ENCODE results near the gene PNPLA7.
"Not testable (repeated sequence)": the region's sequence is repeated elsewhere in the genome, so short reads cannot be mapped to it uniquely, and the experiment has no call there.

PNPLA7 gene

DNA sequence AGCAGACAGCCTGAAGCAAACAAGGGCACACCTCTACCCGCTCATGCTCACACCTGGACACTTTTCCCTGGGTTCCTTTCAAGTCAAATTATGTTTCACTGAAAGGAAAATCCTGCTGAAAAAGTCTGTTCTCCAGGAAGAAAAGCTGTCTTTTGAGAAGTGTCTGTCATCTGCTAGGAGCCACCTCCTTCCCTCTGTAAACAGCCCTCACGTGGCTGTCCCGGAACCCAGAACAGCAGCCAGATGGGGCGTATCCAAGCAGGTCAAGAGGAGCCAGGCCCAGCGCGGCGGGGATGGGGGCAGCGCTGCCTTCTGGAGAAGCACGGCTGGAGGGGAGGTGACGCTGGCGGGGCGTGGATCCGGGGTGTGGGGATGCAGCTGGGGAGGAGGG lies at the start of gene PNPLA7:
PNPLA7 (minus strand) TSS at position 172 of the 391 bp plus-strand sequence. CDS start 205 bp downstream, outside the sequence.
- DNase-seq (ENCODE audit: low spot score), result peak; percentile 89

DNA sequence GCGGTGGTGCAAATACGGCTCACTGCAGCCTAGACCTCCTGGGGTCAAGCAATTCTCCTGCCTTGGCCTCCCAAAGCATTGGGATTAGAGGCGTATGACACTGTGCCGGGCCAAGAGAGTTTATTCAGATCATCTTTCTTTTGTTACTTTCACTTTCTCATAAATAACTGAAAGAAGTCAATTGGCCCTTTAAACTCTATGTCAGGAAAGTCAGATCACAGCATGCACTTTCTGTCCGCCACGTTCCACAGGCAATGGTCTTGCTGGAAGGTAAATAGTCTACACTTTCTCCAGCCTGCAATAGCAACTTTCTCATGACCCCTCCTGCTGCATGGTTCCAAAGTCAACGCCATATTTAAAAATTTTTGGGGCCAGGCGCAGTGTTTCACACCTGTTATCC lies 48.7 kb upstream of the PNPLA7 start:
- DNase-seq (ENCODE audit: low spot score), result no peak

DNA sequence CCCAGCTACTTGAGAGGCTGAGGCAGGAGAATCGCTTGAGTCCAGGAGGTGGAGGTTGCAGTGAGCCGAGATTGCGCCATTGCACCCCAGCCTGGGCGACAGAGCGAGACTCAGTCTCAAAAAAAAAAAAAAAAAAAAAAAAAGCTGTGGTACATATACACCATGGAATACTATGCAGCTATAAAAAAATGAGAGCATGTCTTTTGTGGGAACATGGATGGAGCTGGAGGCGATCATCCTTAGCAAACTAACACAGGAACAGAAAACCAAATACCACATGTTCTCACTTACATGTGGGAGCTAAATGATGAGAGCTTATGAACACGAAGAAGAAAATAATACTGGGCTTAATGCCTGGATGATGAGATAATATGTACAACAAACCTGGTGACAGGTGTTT lies 46.4 kb upstream of the PNPLA7 start:
- not testable (repeated sequence) for DNase-seq (ENCODE audit: low spot score)

GRCh38 chr9:137593176-137593575 lies 43.0 kb upstream of the PNPLA7 start:
- no peak for DNase-seq (ENCODE audit: low spot score)

GRCh38 chr9:137592767-137593166 lies 42.6 kb upstream of the PNPLA7 start:
- no peak for DNase-seq (ENCODE audit: low spot score)

DNA sequence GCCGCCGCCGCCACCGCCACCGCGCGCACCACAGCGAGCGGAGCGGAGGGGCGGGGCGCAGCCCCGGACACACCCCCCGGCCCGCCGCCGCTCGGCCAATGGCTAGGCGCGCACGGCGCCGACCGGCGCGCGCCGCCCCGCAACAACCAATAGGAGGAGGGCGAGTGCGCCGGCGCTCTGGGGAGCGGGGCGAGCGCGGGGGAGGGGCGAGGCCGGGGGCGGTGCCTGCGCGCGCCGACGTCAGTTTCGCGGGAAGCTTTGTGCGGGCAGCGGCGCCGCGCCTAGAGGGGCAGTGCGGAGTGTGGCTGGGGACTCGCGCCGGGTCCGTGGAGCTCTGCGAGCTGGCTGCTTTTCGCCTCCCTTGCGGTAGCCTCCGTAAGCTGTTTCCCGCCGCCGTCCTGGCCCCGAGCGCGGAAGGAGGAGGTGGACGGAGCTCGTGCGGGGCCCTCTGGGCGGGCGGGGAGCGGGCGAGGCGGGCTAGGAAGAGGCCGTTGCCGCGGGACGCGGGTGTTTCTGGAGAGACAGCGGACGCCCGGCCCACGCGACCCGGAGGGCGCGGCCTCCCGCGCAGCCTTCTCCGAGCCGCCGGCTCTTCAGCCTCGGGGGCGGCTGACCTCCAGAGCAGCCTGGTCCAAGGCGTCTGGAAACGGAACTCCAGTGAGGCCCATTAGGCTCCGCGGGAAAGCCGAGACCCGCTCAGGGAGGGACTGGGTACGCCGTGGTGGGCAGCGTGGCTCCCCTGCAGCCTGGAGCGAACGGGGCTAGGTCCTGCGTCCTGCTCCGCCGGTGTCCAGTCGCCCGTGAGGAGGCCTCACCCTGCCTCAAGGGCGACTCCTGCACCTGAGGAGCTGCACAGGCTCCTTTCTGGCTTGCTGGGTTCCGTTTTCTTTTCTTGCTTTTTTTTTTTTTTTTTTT lies 40.5 kb upstream of the PNPLA7 start, which contains the start of gene ZMYND19:
ZMYND19 (minus strand) TSS at position 44 of the 915 bp plus-strand sequence. CDS start 249 bp downstream, outside the sequence.
- peak; percentile 100 for DNase-seq (ENCODE audit: low spot score)

GRCh38 chr9:137590123-137590468 lies 39.9 kb upstream of the PNPLA7 start:
- peak; percentile 34 for DNase-seq (ENCODE audit: low spot score)

GRCh38 chr9:137589441-137590122 lies 39.4 kb upstream of the PNPLA7 start:
- peak; percentile 56 for DNase-seq (ENCODE audit: low spot score)

GRCh38 chr9:137588891-137589290 lies 38.7 kb upstream of the PNPLA7 start:
- no peak for DNase-seq (ENCODE audit: low spot score)

GRCh38 chr9:137588311-137588710 lies 38.1 kb upstream of the PNPLA7 start:
- DNase-seq (ENCODE audit: low spot score), result no peak

- no peak for DNase-seq (ENCODE audit: low spot score)
Measured at GRCh38 chr9:137586854-137587253, 36.7 kb upstream of the PNPLA7 start.

DNA sequence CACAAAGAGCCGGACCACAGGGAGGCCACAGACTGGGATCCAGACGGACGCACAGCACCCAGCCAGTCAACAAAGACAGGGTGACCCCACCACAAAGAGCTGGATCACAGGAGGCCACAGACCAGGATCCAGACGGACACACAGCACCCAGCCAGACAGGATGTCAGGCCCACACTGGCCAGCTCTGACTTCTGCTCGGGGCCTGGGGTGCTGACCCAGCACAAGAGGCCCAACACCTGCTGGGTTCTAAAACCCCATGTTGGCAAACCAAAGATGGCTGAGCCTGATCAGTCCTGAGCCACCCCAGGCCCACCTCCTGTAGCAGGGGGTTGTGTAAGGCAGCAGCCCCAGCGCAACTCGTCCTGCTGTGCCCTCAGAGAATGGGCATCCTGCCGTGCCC lies 33.8 kb upstream of the PNPLA7 start:
- DNase-seq (ENCODE audit: low spot score), result no peak

DNA sequence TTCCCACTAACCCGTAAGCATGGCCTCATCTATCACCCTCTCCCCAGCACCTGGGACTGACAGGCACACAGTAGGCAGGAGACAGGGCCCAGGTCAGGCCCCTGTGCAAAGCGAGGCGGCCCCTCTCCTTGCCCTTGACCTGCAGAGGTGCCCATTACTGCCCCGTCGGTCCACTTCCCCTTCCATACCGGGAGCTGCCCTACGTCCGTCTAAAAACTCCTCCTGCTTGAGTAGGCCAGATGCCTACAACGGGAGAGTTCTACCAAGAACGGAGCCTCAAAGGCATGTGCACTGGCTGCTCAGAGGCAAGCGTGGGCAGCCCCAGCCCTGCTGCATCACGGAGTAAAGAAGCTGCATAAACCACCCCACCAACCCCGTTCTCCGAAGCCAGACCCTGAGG lies 33.1 kb upstream of the PNPLA7 start:
- no peak for DNase-seq (ENCODE audit: low spot score)

DNA sequence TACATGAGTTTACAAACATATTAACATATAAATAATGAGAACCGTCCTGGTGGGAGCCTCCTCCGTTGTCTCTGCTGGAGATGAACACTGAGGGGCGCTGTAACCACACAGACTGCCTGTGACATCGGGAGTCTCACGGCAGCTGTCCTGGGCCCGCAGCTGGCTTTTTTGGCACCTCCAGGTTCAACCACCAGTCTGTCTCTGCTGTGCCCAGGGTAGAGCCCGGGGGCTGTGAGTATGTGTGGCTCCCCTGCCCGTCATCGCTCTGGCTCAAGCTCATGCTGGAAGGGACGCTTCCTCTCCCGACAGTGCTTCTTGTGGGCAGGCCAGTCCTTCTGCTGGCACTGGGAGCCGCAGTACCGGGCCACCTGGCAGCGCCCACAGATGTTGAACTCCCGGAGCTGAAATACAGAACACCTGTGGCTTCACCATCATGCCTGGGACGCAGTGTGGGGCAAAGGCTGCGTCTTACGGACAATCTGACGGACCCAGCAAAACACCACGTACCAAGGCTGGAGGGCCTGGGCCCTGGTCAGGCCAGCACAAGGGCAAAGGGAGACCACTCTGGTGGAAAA lies 32.2 kb upstream of the PNPLA7 start:
- no peak for DNase-seq (ENCODE audit: low spot score)

DNA sequence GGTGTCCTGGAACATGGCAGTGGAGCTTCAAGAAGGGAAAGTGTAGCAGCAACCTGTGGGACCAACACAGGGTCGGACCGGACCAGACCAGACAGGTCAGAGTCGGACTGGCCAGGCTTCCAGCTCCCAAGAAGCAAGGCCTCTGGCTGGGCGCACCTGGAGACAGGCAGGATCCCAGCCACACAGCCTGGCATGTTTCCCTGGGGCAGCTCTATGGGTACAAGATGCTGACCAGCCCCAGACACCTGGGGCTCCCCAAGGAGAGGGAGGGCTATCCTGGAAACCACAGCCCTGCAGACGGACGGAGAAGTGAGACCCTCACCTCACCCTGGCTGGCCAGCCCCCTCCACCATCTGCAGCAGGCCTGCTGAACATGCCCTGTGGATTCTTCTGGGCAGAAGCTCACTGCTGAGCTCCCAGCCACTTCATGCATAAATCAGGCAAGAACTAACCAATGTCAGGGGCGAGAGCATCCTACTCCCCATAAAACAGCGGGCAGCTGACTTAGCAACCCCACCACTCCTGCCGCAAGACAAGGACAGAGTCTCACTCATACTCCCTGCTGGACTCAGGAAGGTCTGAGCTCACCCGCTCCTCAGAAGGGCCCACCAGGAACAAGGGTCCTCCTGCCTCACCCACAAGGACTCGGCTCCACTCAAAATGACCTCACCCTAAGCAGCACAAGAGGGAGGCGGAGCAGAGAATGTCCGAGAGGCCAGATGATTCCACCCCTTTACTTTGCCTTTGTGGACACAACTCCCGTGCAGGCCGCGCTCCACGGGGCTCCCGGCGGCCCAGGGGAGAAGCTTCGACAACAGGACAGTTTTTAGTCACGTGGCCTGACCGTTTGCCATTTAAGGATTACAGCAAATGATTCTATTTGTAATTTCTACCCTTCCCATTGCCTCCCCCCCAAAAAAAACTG lies 31.4 kb upstream of the PNPLA7 start:
- no peak for DNase-seq (ENCODE audit: low spot score)

DNA sequence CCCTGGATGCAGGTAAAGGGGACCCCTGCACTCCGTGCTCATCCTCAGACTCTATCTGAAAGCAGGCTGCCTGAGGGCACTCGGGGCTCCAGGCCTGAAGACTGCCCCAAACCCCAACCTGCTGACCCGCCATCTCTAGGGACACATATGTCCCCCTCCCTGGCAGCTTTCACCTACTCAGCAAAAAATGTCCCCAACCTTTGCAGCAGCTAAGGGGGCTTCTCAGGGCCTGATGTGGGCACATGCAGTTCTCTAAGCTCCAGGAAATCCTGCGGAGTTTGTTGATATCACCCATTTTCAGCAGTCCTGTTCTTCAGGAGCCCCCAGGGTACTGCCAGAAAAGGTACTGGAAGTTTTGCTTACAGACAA lies 30.7 kb upstream of the PNPLA7 start:
- no peak for DNase-seq (ENCODE audit: low spot score)

DNA sequence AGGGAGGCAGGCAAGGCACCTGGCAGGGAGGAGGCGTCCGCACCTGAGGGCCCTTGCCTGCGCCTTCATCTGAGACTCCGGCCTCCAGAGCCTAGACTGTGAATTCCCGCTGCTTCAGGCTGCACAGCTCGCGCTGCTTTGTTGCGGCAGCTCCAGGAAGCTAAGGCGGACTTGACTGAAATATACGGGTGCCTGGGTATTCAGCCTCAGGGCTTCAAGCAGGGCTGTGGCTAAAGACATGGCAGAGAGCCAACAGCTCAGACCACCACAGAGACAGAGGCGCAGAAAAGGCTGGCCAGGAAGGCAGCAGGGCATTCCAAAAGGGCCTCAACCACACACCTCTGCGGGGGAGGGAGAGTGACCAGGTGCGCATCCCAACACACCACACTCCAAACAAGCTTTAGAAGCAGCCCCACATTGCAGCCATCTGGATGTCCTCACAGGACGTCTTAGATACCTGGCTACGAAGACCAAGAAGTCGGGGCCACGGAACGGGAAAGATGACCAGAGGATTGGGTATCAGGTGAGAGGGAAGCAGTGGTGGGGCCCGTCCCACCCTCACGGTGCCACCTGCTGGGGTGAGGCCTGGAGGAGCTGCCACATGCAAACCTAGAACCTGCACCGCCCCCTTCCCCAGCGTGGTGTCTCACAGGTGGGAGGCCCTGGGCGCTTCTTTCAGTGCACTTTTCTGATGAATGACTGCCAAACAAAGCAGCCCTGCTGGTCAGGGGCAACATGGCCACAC lies 30.2 kb upstream of the PNPLA7 start:
- no peak for DNase-seq (ENCODE audit: low spot score)

DNA sequence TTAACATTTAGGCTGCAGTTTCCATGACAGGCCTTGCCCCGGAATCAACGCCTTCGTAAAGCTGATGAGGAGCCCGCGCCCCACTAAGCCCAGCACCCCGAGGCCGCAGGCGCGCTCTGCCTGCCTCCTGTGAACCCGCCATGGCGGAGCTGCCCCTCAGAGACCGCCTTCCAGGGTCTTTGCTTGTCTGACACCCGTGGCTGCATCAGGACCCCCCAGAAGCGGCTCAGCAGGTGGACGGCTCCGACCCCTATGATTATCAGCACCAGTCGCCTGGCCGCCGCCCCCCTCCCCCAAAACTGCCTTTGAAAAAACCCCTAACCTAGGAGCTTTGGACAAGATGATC lies 29.0 kb upstream of the PNPLA7 start:
- DNase-seq (ENCODE audit: low spot score), result no peak

GRCh38 chr9:137578518-137579258 lies 28.5 kb upstream of the PNPLA7 start, which contains the start of gene DPH7:
DPH7 (minus strand) TSS chr9:137578925; CDS start chr9:137578777, 148 bp downstream.
- peak; percentile 97 for DNase-seq (ENCODE audit: low spot score)

GRCh38 chr9:137575716-137576411 lies 25.7 kb upstream of the PNPLA7 start:
- no peak for DNase-seq (ENCODE audit: low spot score)

All from hepatic stellate cell (primary cell).